WTC11 (cell line): ENCODE results near the gene GAS6. TPM values are rescaled to one million over a fixed set of nuclear protein-coding genes. Genes with fewer than 3 reads are reported as not detected.

ENCODE experiments used
- ATAC-seq: fragments of 200-7000 bp; cut with Tn5 transposase; 2 replicates; pipeline ENCODE4 v1.10.0; 2021; ENCODE audit warnings: mild to moderate bottlenecking, moderate library complexity
- CTCF ChIA-PET: fragments of 300-600 bp; sonication (Branson Sonifier 250); formaldehyde crosslinking; loops from one replicate; lab custom pipeline; 2021; ENCODE audit warnings: antibody characterized with exemption; lab: Charles Lee
- POLR2A ChIA-PET: fragments of 350-600 bp; sonication (Branson Sonifier 250); formaldehyde crosslinking; loops from one replicate; lab custom pipeline; 2021; ENCODE audit warnings: antibody characterized with exemption; lab: Charles Lee
- DNase-seq: peaks from one replicate; pipeline ENCODE4 v3.0.0; 2021; ENCODE audit warnings: low spot score
- H3K27ac Mint-ChIP-seq: 2 replicates; pipeline ENCODE4 v1.8.0; 2021; ENCODE audit warnings: mixed read lengths
- H3K27me3 Mint-ChIP-seq: 2 replicates; pipeline ENCODE4 v1.8.0; 2021; ENCODE audit warnings: low read depth, mild to moderate bottlenecking, moderate library complexity, mixed read lengths
- H3K36me3 Mint-ChIP-seq: 2 replicates; pipeline ENCODE4 v1.8.0; 2021; ENCODE audit warnings: mixed read lengths
- H3K4me1 Mint-ChIP-seq: 2 replicates; pipeline ENCODE4 v1.8.0; 2022; ENCODE audit warnings: mixed read lengths
- H3K4me3 Mint-ChIP-seq: 2 replicates; pipeline ENCODE4 v1.8.0; 2021; ENCODE audit warnings: mild to moderate bottlenecking, moderate library complexity, mixed read lengths
- H3K9me3 Mint-ChIP-seq: 2 replicates; pipeline ENCODE4 v1.8.0; 2021; ENCODE audit warnings: mixed read lengths
- EMX1 ChIP-seq: fragments of 250-450 bp; sonication (Bioruptor Pico); IDR thresholded peaks from 2 replicates; pipeline ENCODE4 v1.8.0; 2021; ENCODE audit warnings: mild to moderate bottlenecking
- ESRRA ChIP-seq: sonication (generic); formaldehyde crosslinking; IDR thresholded peaks from 2 replicates; pipeline ENCODE4 v1.8.1; 2022; ENCODE audit warnings: mild to moderate bottlenecking, missing genetic modification reagents, borderline replicate concordance
- ETV6 ChIP-seq: sonication (generic); formaldehyde crosslinking; IDR thresholded peaks from 2 replicates; pipeline ENCODE4 v1.8.1; 2022; ENCODE audit warnings: mild to moderate bottlenecking, missing genetic modification reagents
- FOXK1 ChIP-seq: sonication (generic); formaldehyde crosslinking; IDR thresholded peaks from 2 replicates; pipeline ENCODE4 v1.8.0; 2022; ENCODE audit warnings: mild to moderate bottlenecking, moderate library complexity, missing genetic modification reagents
- GABPB1 ChIP-seq: sonication (generic); formaldehyde crosslinking; IDR thresholded peaks from 2 replicates; pipeline ENCODE4 v1.8.1; 2023; ENCODE audit warnings: mild to moderate bottlenecking, missing genetic modification reagents
- HMGXB4 ChIP-seq: sonication (generic); formaldehyde crosslinking; IDR thresholded peaks from 2 replicates; pipeline ENCODE4 v1.8.1; 2023; ENCODE audit warnings: mild to moderate bottlenecking, moderate library complexity, missing genetic modification reagents
- IRF1 ChIP-seq: sonication (generic); formaldehyde crosslinking; IDR thresholded peaks from 2 replicates; pipeline ENCODE4 v1.8.0; 2023; ENCODE audit warnings: missing genetic modification reagents
- IRF2 ChIP-seq: sonication (generic); formaldehyde crosslinking; IDR thresholded peaks from 2 replicates; pipeline ENCODE4 v1.8.0; 2022; ENCODE audit warnings: low read depth, missing genetic modification reagents, borderline replicate concordance
- JAZF1 ChIP-seq: fragments of 250-450 bp; sonication (Bioruptor Pico); IDR thresholded peaks from 2 replicates; pipeline ENCODE4 v1.9.0; 2021; ENCODE audit warnings: moderate library complexity, mild to moderate bottlenecking, inconsistent platforms
- MYBL2 ChIP-seq: sonication (generic); formaldehyde crosslinking; IDR thresholded peaks from 2 replicates; pipeline ENCODE4 v1.8.1; 2023; ENCODE audit warnings: mild to moderate bottlenecking, moderate library complexity, missing genetic modification reagents
- TCF7 ChIP-seq: sonication (generic); formaldehyde crosslinking; IDR thresholded peaks from 2 replicates; pipeline ENCODE4 v1.8.0; 2022; ENCODE audit warnings: mild to moderate bottlenecking, low read depth, missing genetic modification reagents, moderate library complexity
- TEAD1 ChIP-seq: sonication (generic); formaldehyde crosslinking; IDR thresholded peaks from 2 replicates; pipeline ENCODE4 v1.8.0; 2022; ENCODE audit warnings: mild to moderate bottlenecking, missing genetic modification reagents
- TEAD4 ChIP-seq: sonication (generic); formaldehyde crosslinking; IDR thresholded peaks from 2 replicates; pipeline ENCODE4 v1.8.0; 2022; ENCODE audit warnings: mild to moderate bottlenecking, missing genetic modification reagents
- ZBTB21 ChIP-seq: sonication (generic); formaldehyde crosslinking; IDR thresholded peaks from 2 replicates; pipeline ENCODE4 v1.8.1; 2023; ENCODE audit warnings: mild to moderate bottlenecking, missing genetic modification reagents, borderline replicate concordance
- ZNF121 ChIP-seq: sonication (generic); formaldehyde crosslinking; IDR thresholded peaks from 2 replicates; pipeline ENCODE4 v1.8.0; 2023; ENCODE audit warnings: missing genetic modification reagents
- ZNF138 ChIP-seq: sonication (generic); formaldehyde crosslinking; conservative IDR thresholded peaks from 2 replicates; pipeline ENCODE4 v1.8.1; 2022; ENCODE audit warnings: mild to moderate bottlenecking, moderate library complexity, missing genetic modification reagents
- total RNA-seq: library from RNA; stranded (reverse); gene quantifications from 3 replicates; pipeline ENCODE4 v1.2.3, GENCODE V29; 2021
- TF ChIP-seq, protein P1 (sequence below): fragments of 250-450 bp; sonication (Bioruptor Pico); IDR thresholded peaks from 2 replicates; pipeline ENCODE4 v2.1.2; 2022; ENCODE audit warnings: mild to moderate bottlenecking, moderate library complexity
- TF ChIP-seq, protein P2 (sequence below): fragments of 250-450 bp; sonication (Bioruptor Pico); IDR thresholded peaks from 2 replicates; pipeline ENCODE4 v1.9.0; 2021; ENCODE audit warnings: mild to moderate bottlenecking
- TF ChIP-seq, protein P3 (sequence below): fragments of 250-450 bp; sonication (Bioruptor Pico); IDR thresholded peaks from 2 replicates; pipeline ENCODE4 v1.9.0; 2021; ENCODE audit warnings: moderate library complexity, mild to moderate bottlenecking, inconsistent platforms, borderline replicate concordance

Gene GAS6
- total RNA-seq, 1 experiment from 2014 or later: 29.4 TPM

DNA sequence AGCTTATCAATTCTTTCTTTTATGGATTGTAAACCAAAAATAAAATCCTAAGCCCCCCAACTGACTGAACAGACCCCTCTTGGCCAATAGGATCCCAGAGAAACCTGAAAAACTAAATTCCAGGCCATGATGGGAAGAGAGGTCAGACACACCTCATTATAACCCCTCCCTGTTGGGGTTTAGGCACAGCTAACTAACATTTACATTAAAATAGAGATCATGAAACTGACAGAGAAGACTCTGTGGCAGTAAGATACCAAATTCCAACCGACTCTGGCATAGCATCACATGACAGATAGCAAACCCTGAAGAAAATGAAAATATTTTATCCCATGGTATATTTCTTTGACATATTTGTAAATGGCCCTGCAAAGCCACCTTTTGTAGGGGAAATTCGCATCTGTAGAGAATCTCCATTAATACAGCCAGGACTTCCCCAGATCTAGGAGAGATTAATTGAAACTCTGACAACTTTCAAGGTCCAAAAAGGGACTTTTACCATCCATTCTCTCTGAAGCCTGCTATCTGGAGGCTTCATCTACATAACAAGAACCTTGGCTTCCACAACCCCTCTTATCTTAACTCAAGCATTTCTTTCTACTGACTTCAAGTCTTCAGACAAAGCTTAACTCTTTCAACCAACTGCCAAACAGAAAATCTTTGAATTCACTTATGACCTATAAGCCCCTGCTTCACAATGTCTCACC is 27.1 kb upstream of the GAS6 start (continued):
- TF ChIP-seq ESRRA (CRISPR knock-in tag): no peak
- no peak for TF ChIP-seq GABPB1 (CRISPR knock-in tag)
- TF ChIP-seq, all 79 proteins: peak for 0

DNA sequence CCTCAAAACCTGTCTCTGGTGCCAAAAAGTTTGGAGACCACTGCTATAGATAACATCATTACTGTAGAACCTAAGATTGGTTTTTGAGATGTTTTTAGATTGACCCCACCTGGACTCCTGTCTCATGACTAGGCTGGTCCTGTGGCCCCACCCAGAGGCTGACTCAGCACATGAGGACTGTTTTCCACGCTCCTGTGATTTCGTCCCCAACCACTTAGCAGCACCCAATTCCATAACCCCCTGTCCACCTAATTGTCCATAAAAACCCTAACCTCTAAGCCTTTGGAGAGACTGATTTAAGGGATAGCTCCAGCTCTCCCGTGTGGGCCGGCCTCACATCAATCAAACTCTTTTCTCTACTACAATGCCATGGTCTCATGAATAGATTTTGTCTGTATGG is 25.6 kb upstream of the GAS6 start:
- Mint-ChIP-seq H3K27ac (no peak overlapping the region), H3K4me3 (no peak overlapping the region), H3K27me3 (no peaks in the 10 kb centered on the region), H3K9me3 (peaks cover 32% of the 10 kb centered on the region), H3K36me3 (peaks cover 13% of the 10 kb centered on the region), H3K4me1 (peaks cover 30% of the 10 kb centered on the region)
- DNase-seq (no peak), ATAC-seq (no peak)
- TF ChIP-seq ETV6 (CRISPR knock-in tag) (no peak), TEAD1 (CRISPR knock-in tag) (no peak), JAZF1 (CRISPR knock-in tag) (no peak), TCF7 (CRISPR knock-in tag) (no peak), ZNF138 (CRISPR knock-in tag) (no peak), ZBTB21 (CRISPR knock-in tag) (no peak), IRF2 (CRISPR knock-in tag) (no peak)
- TF ChIP-seq, protein P1, sequence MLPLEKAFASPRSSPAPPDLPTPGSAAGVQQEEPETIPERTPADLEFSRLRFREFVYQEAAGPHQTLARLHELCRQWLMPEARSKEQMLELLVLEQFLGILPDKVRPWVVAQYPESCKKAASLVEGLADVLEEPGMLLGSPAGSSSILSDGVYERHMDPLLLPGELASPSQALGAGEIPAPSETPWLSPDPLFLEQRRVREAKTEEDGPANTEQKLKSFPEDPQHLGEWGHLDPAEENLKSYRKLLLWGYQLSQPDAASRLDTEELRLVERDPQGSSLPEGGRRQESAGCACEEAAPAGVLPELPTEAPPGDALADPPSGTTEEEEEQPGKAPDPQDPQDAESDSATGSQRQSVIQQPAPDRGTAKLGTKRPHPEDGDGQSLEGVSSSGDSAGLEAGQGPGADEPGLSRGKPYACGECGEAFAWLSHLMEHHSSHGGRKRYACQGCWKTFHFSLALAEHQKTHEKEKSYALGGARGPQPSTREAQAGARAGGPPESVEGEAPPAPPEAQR (CRISPR knock-in tag): no peak
- TF ChIP-seq, protein P2, sequence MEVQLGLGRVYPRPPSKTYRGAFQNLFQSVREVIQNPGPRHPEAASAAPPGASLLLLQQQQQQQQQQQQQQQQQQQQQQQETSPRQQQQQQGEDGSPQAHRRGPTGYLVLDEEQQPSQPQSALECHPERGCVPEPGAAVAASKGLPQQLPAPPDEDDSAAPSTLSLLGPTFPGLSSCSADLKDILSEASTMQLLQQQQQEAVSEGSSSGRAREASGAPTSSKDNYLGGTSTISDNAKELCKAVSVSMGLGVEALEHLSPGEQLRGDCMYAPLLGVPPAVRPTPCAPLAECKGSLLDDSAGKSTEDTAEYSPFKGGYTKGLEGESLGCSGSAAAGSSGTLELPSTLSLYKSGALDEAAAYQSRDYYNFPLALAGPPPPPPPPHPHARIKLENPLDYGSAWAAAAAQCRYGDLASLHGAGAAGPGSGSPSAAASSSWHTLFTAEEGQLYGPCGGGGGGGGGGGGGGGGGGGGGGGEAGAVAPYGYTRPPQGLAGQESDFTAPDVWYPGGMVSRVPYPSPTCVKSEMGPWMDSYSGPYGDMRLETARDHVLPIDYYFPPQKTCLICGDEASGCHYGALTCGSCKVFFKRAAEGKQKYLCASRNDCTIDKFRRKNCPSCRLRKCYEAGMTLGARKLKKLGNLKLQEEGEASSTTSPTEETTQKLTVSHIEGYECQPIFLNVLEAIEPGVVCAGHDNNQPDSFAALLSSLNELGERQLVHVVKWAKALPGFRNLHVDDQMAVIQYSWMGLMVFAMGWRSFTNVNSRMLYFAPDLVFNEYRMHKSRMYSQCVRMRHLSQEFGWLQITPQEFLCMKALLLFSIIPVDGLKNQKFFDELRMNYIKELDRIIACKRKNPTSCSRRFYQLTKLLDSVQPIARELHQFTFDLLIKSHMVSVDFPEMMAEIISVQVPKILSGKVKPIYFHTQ (CRISPR knock-in tag): no peak
- CTCF ChIA-PET: no interaction called here
- POLR2A ChIA-PET: no interaction called here

GRCh38 chr13:113888701-113889330 is 24.9 kb upstream of the GAS6 start:
- ChIA-PET CTCF (no interaction called here), POLR2A (no interaction called here)
- ATAC-seq (no peak), DNase-seq (no peak)
- TF ChIP-seq TEAD4 (CRISPR knock-in tag): no peak
- TF ChIP-seq EMX1 (CRISPR knock-in tag): no peak
- Mint-ChIP-seq H3K4me3 (no peak overlapping the region), H3K27me3 (no peaks in the 10 kb centered on the region), H3K4me1 (peaks cover 30% of the 10 kb centered on the region), H3K9me3 (peaks cover 27% of the 10 kb centered on the region), H3K36me3 (peaks cover 13% of the 10 kb centered on the region), H3K27ac (no peak overlapping the region)

- Mint-ChIP-seq H3K36me3 (peaks cover 11% of the 10 kb centered on the region), H3K9me3 (peaks cover 17% of the 10 kb centered on the region), H3K4me3 (no peak overlapping the region), H3K27me3 (no peaks in the 10 kb centered on the region), H3K27ac (no peak overlapping the region), H3K4me1 (peaks cover 30% of the 10 kb centered on the region)
- no peak for TF ChIP-seq MYBL2
- no peak for TF ChIP-seq JAZF1 (CRISPR knock-in tag)
- no peak for TF ChIP-seq IRF1
- TF ChIP-seq, protein P3, sequence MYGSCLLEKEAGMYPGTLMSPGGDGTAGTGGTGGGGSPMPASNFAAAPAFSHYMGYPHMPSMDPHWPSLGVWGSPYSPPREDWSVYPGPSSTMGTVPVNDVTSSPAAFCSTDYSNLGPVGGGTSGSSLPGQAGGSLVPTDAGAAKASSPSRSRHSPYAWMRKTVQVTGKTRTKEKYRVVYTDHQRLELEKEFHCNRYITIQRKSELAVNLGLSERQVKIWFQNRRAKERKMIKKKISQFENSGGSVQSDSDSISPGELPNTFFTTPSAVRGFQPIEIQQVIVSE: no peak
- no peak for TF ChIP-seq HMGXB4 (CRISPR knock-in tag)
- no peak for TF ChIP-seq FOXK1 (CRISPR knock-in tag)
- no peak for TF ChIP-seq EMX1 (CRISPR knock-in tag)
- no peak for TF ChIP-seq ZNF121 (CRISPR knock-in tag)
- CTCF ChIA-PET: no interaction called here
- ATAC-seq (no peak), DNase-seq (no peak)
- POLR2A ChIA-PET: interaction anchor here (0.7 kb wide), 1 partner anchor 232 kb away, joined by 3 read pairs; no protein-coding TSS in a partner anchor
These were observed 23.9 kb upstream of the GAS6 start for GRCh38 chr13:113887700-113888201.
